AG04449 (cell line): ENCODE measurements around the gene DDX54.
A peak's percentile ranks its signal among the peaks of the same experiment; 100 is the strongest.

Source experiments
- CTCF ChIA-PET: fragments of 350-600 bp; formaldehyde crosslinking; extraction: SDS; loops from one replicate; lab custom pipeline; 2021; ENCODE audit warnings: antibody characterized with exemption; lab: Yijun Ruan, JAX
- POLR2A ChIA-PET: fragments of 400-600, 350-600 bp; formaldehyde crosslinking; extraction: SDS; loops from one replicate; lab custom pipeline; 2020; ENCODE audit warnings: antibody characterized with exemption, inconsistent platforms; lab: Yijun Ruan, JAX
- DNase-seq: peaks from one replicate; pipeline ENCODE4 v3.0.0-alpha.2; 2010; ENCODE audit warnings: low read depth, low spot score
- H3K4me3 ChIP-seq: 2 replicates; pipeline ENCODE4 v1.5.1; 2011; ENCODE audit warnings: low read depth, mild to moderate bottlenecking, control low read depth, low read length
- CTCF ChIP-seq: IDR thresholded peaks from one replicate; pipeline ENCODE4 v1.5.1; 2011; ENCODE audit warnings: mild to moderate bottlenecking, moderate library complexity, low read length, control low read depth, inconsistent platforms; ENCODE audit not compliant: insufficient read depth; ENCODE audit errors: missing control alignments

Gene DDX54

GRCh38 chr12:113137861-113138783, 47.2 kb downstream of the DDX54 start:
- no peak overlapping the region for H3K4me3 ChIP-seq
- ChIA-PET CTCF (no interaction called here), POLR2A (no interaction called here)
- no peak for DNase-seq
- no peak for TF ChIP-seq CTCF

DNA sequence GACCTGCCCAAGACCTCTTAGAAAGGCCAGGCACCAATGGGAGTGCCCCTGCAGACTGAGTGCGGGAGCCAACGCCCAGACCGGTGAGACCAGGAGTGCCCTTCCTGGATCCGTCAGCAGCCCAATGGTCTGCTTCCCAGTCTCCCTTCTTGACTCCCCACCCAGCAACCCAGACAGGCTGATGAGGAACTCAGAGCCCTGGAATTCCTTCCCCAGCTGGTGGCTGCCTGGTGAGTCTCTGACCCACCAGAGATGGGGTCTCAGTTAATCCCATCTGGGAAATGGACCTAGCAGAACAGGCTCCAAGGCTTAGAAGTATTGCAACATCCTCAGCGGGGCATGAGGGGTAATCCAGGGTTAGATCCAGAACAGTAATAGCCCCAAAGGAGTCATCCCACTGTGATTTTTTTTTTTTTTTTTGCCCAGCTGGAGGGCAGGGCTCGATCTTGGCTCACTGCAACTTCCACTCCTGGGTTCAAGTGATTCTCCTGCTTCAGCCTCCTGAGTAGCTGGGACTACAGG, 48.2 kb downstream of the DDX54 start:
- TF ChIP-seq CTCF = no peak
- no peak for DNase-seq
- POLR2A ChIA-PET = no interaction called here
- H3K4me3 ChIP-seq = no peak overlapping the region
- CTCF ChIA-PET = no interaction called here

DNA sequence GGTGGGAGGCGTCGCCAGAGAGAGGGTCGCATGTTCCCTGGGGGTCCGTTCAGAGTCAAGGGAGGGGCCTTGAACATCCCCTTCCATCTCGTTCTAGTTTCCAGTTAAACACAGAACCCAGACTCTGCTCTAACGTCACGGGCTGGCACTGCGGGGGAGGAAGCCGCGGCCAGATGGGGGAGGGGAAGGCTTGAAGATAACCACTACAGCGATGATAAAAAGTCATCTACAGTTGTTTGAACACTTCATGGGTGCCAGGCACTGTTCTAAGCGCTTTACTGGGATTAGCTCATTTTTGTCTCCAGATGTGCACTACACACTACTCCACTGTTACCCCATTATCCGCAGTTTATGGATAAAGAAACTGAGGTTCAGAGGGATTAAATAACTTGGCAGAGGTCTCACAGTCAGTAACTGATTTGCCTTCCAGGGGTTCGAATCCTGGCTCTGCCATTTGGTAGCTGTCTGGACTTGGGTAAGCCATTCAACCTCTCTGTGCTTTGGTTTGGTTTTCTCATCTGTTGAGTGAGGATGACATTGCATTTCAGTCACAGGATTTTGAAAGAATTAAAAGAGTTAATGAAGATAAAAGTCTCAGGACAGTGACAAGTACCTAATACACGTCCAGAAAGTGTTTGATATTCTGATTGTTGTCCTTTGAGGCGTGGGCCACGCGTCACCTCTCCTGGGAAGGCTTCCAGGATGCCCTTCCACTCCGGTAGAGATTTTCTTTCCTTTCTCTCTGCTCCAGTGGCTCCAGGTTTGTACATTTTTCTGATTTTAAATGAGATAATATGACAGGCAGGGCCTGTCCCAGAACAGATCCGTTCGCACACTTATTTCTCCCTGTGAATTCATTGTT, 48.9 kb downstream of the DDX54 start:
- no peak for DNase-seq
- no peak overlapping the region for H3K4me3 ChIP-seq
- TF ChIP-seq CTCF = no peak
- ChIA-PET CTCF (interaction anchor here (1.1 kb wide), 1 partner anchor 16 kb away, joined by 3 read pairs; no protein-coding TSS in a partner anchor), POLR2A (no interaction called here)

- DNase-seq = no peak
- POLR2A ChIA-PET = no interaction called here
- CTCF ChIA-PET = interaction anchor here (1.1 to 1.3 kb wide), 2 partner anchors 13 to 17 kb away, joined by 3 to 4 read pairs; no protein-coding TSS in a partner anchor
- peak; percentile 24 for TF ChIP-seq CTCF
- H3K4me3 ChIP-seq = no peak within 1 kb of the TSS
Observed at GRCh38 chr12:113135178-113136127, 49.8 kb downstream of the DDX54 start, which contains the start of gene RASAL1. TSS of gene RASAL1 (minus strand) at chr12:113135761. CDS start at chr12:113135462, 299 bp downstream.

GRCh38 chr12:113134521-113134951, 50.7 kb downstream of the DDX54 start:
- ChIA-PET POLR2A (no interaction called here), CTCF (interaction anchor here (1.3 kb wide), 1 partner anchor 14 kb away, joined by 4 read pairs; no protein-coding TSS in a partner anchor)
- no peak overlapping the region for H3K4me3 ChIP-seq
- no peak for DNase-seq
- TF ChIP-seq CTCF = no peak
